ENCODE data around the gene GULP1. TPM values are rescaled to one million over a fixed set of nuclear protein-coding genes. Genes with fewer than 3 reads are reported as not detected.

The GULP1 gene
- total RNA-seq, 1 donor, result 21.7 TPM

DNA sequence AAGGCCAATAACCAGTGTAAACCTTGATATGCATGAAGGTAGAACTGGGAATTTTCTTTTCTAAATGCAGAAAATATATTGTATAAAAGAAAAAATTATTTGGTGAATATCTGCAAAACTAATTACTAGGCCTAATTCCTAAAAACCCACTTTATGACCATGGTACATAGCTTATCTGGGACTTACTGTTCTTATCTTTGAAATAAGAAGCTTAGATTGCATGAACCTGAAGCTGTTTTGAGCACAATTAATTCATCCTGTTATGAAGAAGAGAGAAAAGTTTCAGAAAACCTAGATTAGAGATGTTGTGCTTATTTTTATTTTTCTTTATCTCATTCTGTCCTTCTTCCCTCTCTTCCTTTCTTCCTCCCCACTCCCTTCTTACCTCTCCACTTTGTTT is 235.0 kb downstream of the GULP1 start:
- Histone ChIP-seq H3K4me2 (ENCODE audit: insufficient read depth, low read length) (no peak overlapping the region), H4K20me1 (ENCODE audit: insufficient read depth, low read length) (no peaks in the 10 kb centered on the region), H3K4me3 (ENCODE audit: insufficient read depth, low read length) (no peak overlapping the region), H3K4me1 (ENCODE audit: insufficient read depth, low read length) (peaks cover 13% of the 10 kb centered on the region), H3K36me3 (ENCODE audit: insufficient read depth, low read length) (no peaks in the 10 kb centered on the region), H3K9me3 (ENCODE audit: low read depth, low read length) (no peaks in the 10 kb centered on the region), H3K27me3 (ENCODE audit: insufficient read depth, low read length) (no peaks in the 10 kb centered on the region), H3K79me2 (ENCODE audit: insufficient read depth, low read length) (no peaks in the 10 kb centered on the region), H2AFZ (ENCODE audit: low read length) (no peak overlapping the region), H3K27ac (ENCODE audit: low read depth, low read length) (no peak overlapping the region)
- TF ChIP-seq, protein P1, sequence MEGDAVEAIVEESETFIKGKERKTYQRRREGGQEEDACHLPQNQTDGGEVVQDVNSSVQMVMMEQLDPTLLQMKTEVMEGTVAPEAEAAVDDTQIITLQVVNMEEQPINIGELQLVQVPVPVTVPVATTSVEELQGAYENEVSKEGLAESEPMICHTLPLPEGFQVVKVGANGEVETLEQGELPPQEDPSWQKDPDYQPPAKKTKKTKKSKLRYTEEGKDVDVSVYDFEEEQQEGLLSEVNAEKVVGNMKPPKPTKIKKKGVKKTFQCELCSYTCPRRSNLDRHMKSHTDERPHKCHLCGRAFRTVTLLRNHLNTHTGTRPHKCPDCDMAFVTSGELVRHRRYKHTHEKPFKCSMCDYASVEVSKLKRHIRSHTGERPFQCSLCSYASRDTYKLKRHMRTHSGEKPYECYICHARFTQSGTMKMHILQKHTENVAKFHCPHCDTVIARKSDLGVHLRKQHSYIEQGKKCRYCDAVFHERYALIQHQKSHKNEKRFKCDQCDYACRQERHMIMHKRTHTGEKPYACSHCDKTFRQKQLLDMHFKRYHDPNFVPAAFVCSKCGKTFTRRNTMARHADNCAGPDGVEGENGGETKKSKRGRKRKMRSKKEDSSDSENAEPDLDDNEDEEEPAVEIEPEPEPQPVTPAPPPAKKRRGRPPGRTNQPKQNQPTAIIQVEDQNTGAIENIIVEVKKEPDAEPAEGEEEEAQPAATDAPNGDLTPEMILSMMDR (IDR thresholded peaks at IDR 0.05; ENCODE audit: extremely low read depth, low read depth, low read length), result no peak
- no peak for DNase-seq (ENCODE audit: insufficient read length, low spot score, missing footprints)

DNA sequence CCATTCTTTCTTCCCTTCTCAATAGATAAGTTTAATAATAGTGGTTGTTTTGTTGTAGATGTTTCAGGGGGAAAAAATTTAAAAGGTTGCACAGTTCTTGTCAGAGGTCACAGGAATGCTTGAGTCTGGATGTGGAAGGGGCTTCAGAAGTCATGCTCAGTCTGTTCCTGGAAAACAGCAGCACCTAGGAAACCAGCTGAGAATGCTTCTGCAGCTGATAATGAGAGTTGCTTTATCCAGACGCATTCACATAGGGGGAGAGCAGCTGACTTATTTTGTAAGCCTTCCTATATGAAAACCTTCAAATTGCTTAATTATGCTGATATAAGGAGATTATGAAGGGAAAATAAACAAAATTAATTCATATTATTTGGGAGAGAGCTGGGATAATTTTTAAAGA is 235.5 kb downstream of the GULP1 start:
- no peak for DNase-seq (ENCODE audit: insufficient read length, low spot score, missing footprints)
- Histone ChIP-seq H3K4me3 (ENCODE audit: insufficient read depth, low read length) (no peak overlapping the region), H3K27me3 (ENCODE audit: insufficient read depth, low read length) (no peaks in the 10 kb centered on the region), H3K4me1 (ENCODE audit: insufficient read depth, low read length) (peaks cover 13% of the 10 kb centered on the region), H3K79me2 (ENCODE audit: insufficient read depth, low read length) (no peaks in the 10 kb centered on the region), H3K27ac (ENCODE audit: low read depth, low read length) (no peak overlapping the region), H2AFZ (ENCODE audit: low read length) (no peak overlapping the region), H4K20me1 (ENCODE audit: insufficient read depth, low read length) (no peaks in the 10 kb centered on the region), H3K4me2 (ENCODE audit: insufficient read depth, low read length) (no peak overlapping the region), H3K36me3 (ENCODE audit: insufficient read depth, low read length) (no peaks in the 10 kb centered on the region), H3K9me3 (ENCODE audit: low read depth, low read length) (no peaks in the 10 kb centered on the region)
- TF ChIP-seq, protein P1 (IDR thresholded peaks at IDR 0.05; ENCODE audit: extremely low read depth, low read depth, low read length), result no peak

DNA sequence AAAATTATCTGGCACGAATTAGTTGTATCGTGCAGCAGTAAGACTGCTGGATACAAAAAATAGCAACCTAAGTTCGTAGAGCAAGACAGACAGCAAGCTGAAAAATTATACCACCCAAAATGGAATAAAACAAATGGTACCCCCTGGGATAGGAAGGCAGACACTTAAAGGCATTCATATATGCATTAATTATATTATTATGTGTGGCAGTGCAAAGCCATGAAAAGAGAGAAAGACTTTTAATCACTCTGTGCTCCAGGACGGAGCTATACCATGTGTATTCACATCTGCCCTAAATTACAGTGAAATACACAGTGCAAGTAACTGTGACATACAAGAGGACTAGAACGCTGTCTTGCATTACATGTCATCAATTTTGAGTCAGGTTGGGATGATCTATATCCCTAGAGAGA is 235.9 kb downstream of the GULP1 start:
- H3K36me3 ChIP-seq (ENCODE audit: insufficient read depth, low read length), result no peaks in the 10 kb centered on the region
- TF ChIP-seq, protein P1 (IDR thresholded peaks at IDR 0.05; ENCODE audit: extremely low read depth, low read depth, low read length), result no peak
- no peaks in the 10 kb centered on the region for H4K20me1 ChIP-seq (ENCODE audit: insufficient read depth, low read length)
- DNase-seq (ENCODE audit: insufficient read length, low spot score, missing footprints), result no peak
- H3K27ac ChIP-seq (ENCODE audit: low read depth, low read length), result no peak overlapping the region
- no peaks in the 10 kb centered on the region for H3K9me3 ChIP-seq (ENCODE audit: low read depth, low read length)
- H3K4me2 ChIP-seq (ENCODE audit: insufficient read depth, low read length), result no peak overlapping the region
- no peak overlapping the region for H2AFZ ChIP-seq (ENCODE audit: low read length)
- H3K79me2 ChIP-seq (ENCODE audit: insufficient read depth, low read length), result no peaks in the 10 kb centered on the region
- no peaks in the 10 kb centered on the region for H3K27me3 ChIP-seq (ENCODE audit: insufficient read depth, low read length)
- no peak overlapping the region for H3K4me3 ChIP-seq (ENCODE audit: insufficient read depth, low read length)
- H3K4me1 ChIP-seq (ENCODE audit: insufficient read depth, low read length), result peaks cover 13% of the 10 kb centered on the region

DNA sequence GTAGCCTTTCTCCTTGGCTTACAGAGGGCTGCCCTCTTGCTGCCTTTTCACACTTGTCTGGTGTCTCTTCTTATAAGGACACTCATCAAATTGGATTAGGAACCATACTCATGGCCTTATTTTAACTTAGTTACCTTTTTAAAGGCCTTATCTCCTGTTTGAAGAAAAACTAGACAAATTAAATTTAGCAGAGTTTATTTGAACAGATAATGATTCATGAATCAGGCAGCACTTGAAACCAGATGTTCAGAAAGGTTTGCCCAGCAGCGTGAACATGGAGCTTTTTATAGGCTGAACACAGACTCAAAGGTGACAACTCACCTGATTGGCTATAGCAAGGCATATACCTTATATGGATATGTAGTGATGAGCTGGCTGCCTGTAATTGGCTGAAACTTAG is 238.0 kb downstream of the GULP1 start:
- Histone ChIP-seq H3K36me3 (ENCODE audit: insufficient read depth, low read length) (no peaks in the 10 kb centered on the region), H3K9me3 (ENCODE audit: low read depth, low read length) (no peaks in the 10 kb centered on the region), H3K4me3 (ENCODE audit: insufficient read depth, low read length) (no peak overlapping the region), H3K79me2 (ENCODE audit: insufficient read depth, low read length) (no peaks in the 10 kb centered on the region), H2AFZ (ENCODE audit: low read length) (no peak overlapping the region), H3K4me1 (ENCODE audit: insufficient read depth, low read length) (peaks cover 13% of the 10 kb centered on the region), H3K27ac (ENCODE audit: low read depth, low read length) (no peak overlapping the region), H4K20me1 (ENCODE audit: insufficient read depth, low read length) (no peaks in the 10 kb centered on the region), H3K4me2 (ENCODE audit: insufficient read depth, low read length) (no peak overlapping the region), H3K27me3 (ENCODE audit: insufficient read depth, low read length) (no peaks in the 10 kb centered on the region)
- DNase-seq (ENCODE audit: insufficient read length, low spot score, missing footprints), result no peak
- TF ChIP-seq, protein P1 (IDR thresholded peaks at IDR 0.05; ENCODE audit: extremely low read depth, low read depth, low read length), result no peak
